Lung (tissue), 12 donors: ENCODE data around the gene PCSK5. TPM values are rescaled to one million over a fixed set of nuclear protein-coding genes. Genes with fewer than 3 reads are reported as not detected.

Source experiments
- ATAC-seq: fragments of 200-7000 bp; cut with Tn5 transposase; one replicate; pipeline ENCODE4 v1.9.1; 2020; ENCODE audit warnings: moderate number of reproducible peaks; ENCODE audit not compliant: insufficient read depth, low FRiP score
- DNase-seq, 3 donors: peaks; one replicate each; pipeline ENCODE4 v3.0.0-alpha.2; 2013 to 2017
- H3K27ac ChIP-seq, 2 donors: one replicate each; pipeline ENCODE4 v1.5.1; 2013; ENCODE audit warnings: mild to moderate bottlenecking in 2 of 2, moderate library complexity in 2 of 2, control low read depth in 1 of 2, inconsistent platforms in 1 of 2, low read depth in 1 of 2, low read length in 1 of 2
- H3K27me3 ChIP-seq, 3 donors: one replicate each; pipeline ENCODE4 v1.5.1; 2013; ENCODE audit warnings: low read length in 2 of 3; ENCODE audit not compliant: control insufficient read depth in 3 of 3, insufficient read depth in 3 of 3
- H3K36me3 ChIP-seq, 4 donors: one replicate each; pipeline ENCODE4 v1.5.1; 2013; ENCODE audit warnings: low read length in 4 of 4, mild to moderate bottlenecking in 1 of 4, moderate library complexity in 1 of 4; ENCODE audit not compliant: control insufficient read depth in 4 of 4, insufficient read depth in 4 of 4
- H3K4me1 ChIP-seq, 5 donors: one replicate each; pipeline ENCODE4 v1.5.1; 2013; ENCODE audit warnings: low read length in 5 of 5, mild to moderate bottlenecking in 2 of 5, moderate library complexity in 1 of 5; ENCODE audit not compliant: control insufficient read depth in 5 of 5, insufficient read depth in 5 of 5
- H3K4me3 ChIP-seq: one replicate; pipeline ENCODE4 v1.5.1; 2013; ENCODE audit warnings: mild to moderate bottlenecking, control low read depth, moderate library complexity
- H3K9ac ChIP-seq, 2 donors: one replicate each; pipeline ENCODE4 v1.5.1; 2013; ENCODE audit warnings: low read length in 2 of 2, control low read depth in 1 of 2; ENCODE audit not compliant: insufficient read depth in 1 of 2
- H3K9me3 ChIP-seq, 4 donors: one replicate each; pipeline ENCODE4 v1.5.1; 2013; ENCODE audit warnings: low read length in 3 of 4, mild to moderate bottlenecking in 1 of 4, moderate library complexity in 1 of 4; ENCODE audit not compliant: control insufficient read depth in 4 of 4, insufficient read depth in 3 of 4
- WGBS, 2 donors: extraction: QIAGEN DNeasy Blood & Tissue Kit; methylation state at CpG; one replicate each; pipeline ENCODE4 v1.1.7; 2013; 5-methylcytosine and 5-hydroxymethylcytosine counted together
- polyA plus RNA-seq, 2 donors: library from polyadenylated mRNA; stranded (reverse); fragments of 200-250 nt; gene quantifications; one replicate each; pipeline ENCODE4 v1.2.1, GENCODE V29; 2013
- total RNA-seq, 2 donors: library from RNA; depleted of rRNA in 1 of 2; stranded (reverse); fragments of >200 nt in 1 of 2; gene quantifications; one replicate each; pipeline ENCODE4 v1.2.1, GENCODE V29; 2014 to 2021
- TF ChIP-seq, protein P1 (sequence below): IDR thresholded peaks from 2 replicates; pipeline ENCODE4 v1.5.1; 2012; ENCODE audit warnings: mild to moderate bottlenecking; ENCODE audit errors: control extremely low read depth, extremely low read depth
- donor health status: control.
- donor health status: control.
- donor health status: Bipolar disorder and iron deficiency.
- donor health status: healthy.
- donor health status: DM: yes; HTN: yes; CAD: no.

Gene PCSK5
- total and polyA plus RNA-seq, 4 donors: 1.9 to 28.2 (median 13.6) TPM

DNA sequence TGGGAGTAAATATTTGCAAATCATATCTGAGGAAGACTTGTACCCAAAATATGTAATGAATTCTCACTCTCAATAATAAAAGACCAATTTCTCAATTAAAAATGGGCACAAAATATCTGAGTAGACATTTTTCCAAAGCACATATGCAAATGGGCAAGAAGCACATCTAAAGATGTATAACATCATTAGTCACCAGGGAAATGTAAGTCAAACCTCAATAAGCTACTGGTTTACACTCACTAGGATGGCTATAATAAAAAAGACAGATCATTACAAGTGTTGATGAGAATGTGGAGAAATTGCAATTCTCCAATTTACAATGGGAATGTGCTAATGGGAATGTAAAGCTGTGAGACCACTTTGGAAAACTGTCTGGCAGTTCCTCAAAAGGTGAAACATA is 13.9 kb downstream of the PCSK5 start:
- H3K9me3 ChIP-seq: no peaks in the 10 kb centered on the region
- ATAC-seq (no peak), DNase-seq (no peak)
- H3K27me3 ChIP-seq: no peaks in the 10 kb centered on the region
- H3K36me3 ChIP-seq: no peaks in the 10 kb centered on the region
- H3K9ac ChIP-seq: no peak overlapping the region
- no peak overlapping the region for H3K4me3 ChIP-seq
- no peak overlapping the region for H3K27ac ChIP-seq
- no peaks in the 10 kb centered on the region for H3K4me1 ChIP-seq
- TF ChIP-seq, protein P1, sequence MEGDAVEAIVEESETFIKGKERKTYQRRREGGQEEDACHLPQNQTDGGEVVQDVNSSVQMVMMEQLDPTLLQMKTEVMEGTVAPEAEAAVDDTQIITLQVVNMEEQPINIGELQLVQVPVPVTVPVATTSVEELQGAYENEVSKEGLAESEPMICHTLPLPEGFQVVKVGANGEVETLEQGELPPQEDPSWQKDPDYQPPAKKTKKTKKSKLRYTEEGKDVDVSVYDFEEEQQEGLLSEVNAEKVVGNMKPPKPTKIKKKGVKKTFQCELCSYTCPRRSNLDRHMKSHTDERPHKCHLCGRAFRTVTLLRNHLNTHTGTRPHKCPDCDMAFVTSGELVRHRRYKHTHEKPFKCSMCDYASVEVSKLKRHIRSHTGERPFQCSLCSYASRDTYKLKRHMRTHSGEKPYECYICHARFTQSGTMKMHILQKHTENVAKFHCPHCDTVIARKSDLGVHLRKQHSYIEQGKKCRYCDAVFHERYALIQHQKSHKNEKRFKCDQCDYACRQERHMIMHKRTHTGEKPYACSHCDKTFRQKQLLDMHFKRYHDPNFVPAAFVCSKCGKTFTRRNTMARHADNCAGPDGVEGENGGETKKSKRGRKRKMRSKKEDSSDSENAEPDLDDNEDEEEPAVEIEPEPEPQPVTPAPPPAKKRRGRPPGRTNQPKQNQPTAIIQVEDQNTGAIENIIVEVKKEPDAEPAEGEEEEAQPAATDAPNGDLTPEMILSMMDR: no peak

- Histone ChIP-seq H3K9ac (no peak overlapping the region), H3K4me1 (no peaks in the 10 kb centered on the region), H3K9me3 (no peaks in the 10 kb centered on the region), H3K27ac (no peak overlapping the region), H3K36me3 (no peaks in the 10 kb centered on the region), H3K4me3 (no peak overlapping the region), H3K27me3 (no peaks in the 10 kb centered on the region)
- 97 to 99% methylated on average over 1 of the region's 1 CpG for WGBS, 2 donors
- ATAC-seq: no peak
- TF ChIP-seq, protein P1: no peak
- no peak for DNase-seq
These were observed 16.1 kb downstream of the PCSK5 start for GRCh38 chr9:75906531-75906930.

GRCh38 chr9:75907329-75907728 is 16.9 kb downstream of the PCSK5 start:
- H3K36me3 ChIP-seq: no peaks in the 10 kb centered on the region
- H3K9ac ChIP-seq: no peak overlapping the region
- H3K4me1 ChIP-seq: no peaks in the 10 kb centered on the region
- 80 to 86% methylated on average over 3 of the region's 3 CpGs for WGBS, 2 donors
- ATAC-seq (no peak), DNase-seq (no peak)
- no peaks in the 10 kb centered on the region for H3K27me3 ChIP-seq
- H3K27ac ChIP-seq: no peak overlapping the region
- no peaks in the 10 kb centered on the region for H3K9me3 ChIP-seq
- TF ChIP-seq, protein P1: no peak
- H3K4me3 ChIP-seq: no peak overlapping the region

GRCh38 chr9:75907923-75908322 is 17.4 kb downstream of the PCSK5 start:
- Histone ChIP-seq H3K9me3 (no peaks in the 10 kb centered on the region), H3K27me3 (no peaks in the 10 kb centered on the region), H3K9ac (no peak overlapping the region), H3K4me1 (no peaks in the 10 kb centered on the region), H3K36me3 (no peaks in the 10 kb centered on the region), H3K4me3 (no peak overlapping the region), H3K27ac (no peak overlapping the region)
- TF ChIP-seq, protein P1: no peak
- ATAC-seq (no peak), DNase-seq (no peak)
- 86 to 97% methylated on average over 1 of the region's 1 CpG for WGBS, 2 donors
